Trophoblast cell (in vitro differentiated cells and primary cell): ENCODE data around the gene ALLC.

Experiments
- DNase-seq, 2 donors: peaks; one replicate each; pipeline ENCODE4 v3.0.0-alpha.2; 2016
- H2AFZ ChIP-seq: 2 replicates; pipeline ENCODE4 v1.6.1; 2013; ENCODE audit warnings: low read length, moderate library complexity, mild to moderate bottlenecking; ENCODE audit not compliant: insufficient read depth, poor library complexity
- H2AK5ac ChIP-seq: 2 replicates; pipeline ENCODE4 v1.6.1; 2013; ENCODE audit warnings: mild to moderate bottlenecking, low read length
- H2BK120ac ChIP-seq: 2 replicates; pipeline ENCODE4 v1.6.1; 2013; ENCODE audit warnings: low read length, mild to moderate bottlenecking, moderate library complexity; ENCODE audit not compliant: insufficient read depth, poor library complexity
- H2BK12ac ChIP-seq: 2 replicates; pipeline ENCODE4 v1.6.1; 2013; ENCODE audit warnings: mild to moderate bottlenecking, low read length, moderate library complexity
- H2BK5ac ChIP-seq: 2 replicates; pipeline ENCODE4 v1.6.1; 2013; ENCODE audit warnings: low read length, low read depth, moderate library complexity, mild to moderate bottlenecking; ENCODE audit not compliant: poor library complexity
- H3K14ac ChIP-seq: 2 replicates; pipeline ENCODE4 v1.6.1; 2013; ENCODE audit warnings: mild to moderate bottlenecking, low read length
- H3K18ac ChIP-seq: 2 replicates; pipeline ENCODE4 v1.6.1; 2013; ENCODE audit warnings: mild to moderate bottlenecking, low read length
- H3K23ac ChIP-seq: 2 replicates; pipeline ENCODE4 v1.6.1; 2013; ENCODE audit warnings: low read length
- H3K27ac ChIP-seq: 2 replicates; pipeline ENCODE4 v1.5.1; 2013; ENCODE audit warnings: low read depth, mild to moderate bottlenecking, inconsistent platforms, low read length, moderate library complexity
- H3K27me3 ChIP-seq: 2 replicates; pipeline ENCODE4 v1.6.1; 2013; ENCODE audit warnings: inconsistent platforms, mild to moderate bottlenecking, low read length, moderate library complexity; ENCODE audit not compliant: insufficient read depth
- H3K36me3 ChIP-seq, 2 experiments: 1 replicate in 1 of 2; 2 replicates in 1 of 2; pipeline ENCODE4 v1.6.1; 2013; ENCODE audit warnings: low read length in 2 of 2, mild to moderate bottlenecking in 2 of 2, moderate library complexity in 1 of 2; ENCODE audit not compliant: insufficient read depth in 2 of 2, control insufficient read depth in 1 of 2
- H3K4ac ChIP-seq: 2 replicates; pipeline ENCODE4 v1.6.1; 2013; ENCODE audit warnings: low read depth, mild to moderate bottlenecking, low read length, moderate library complexity
- H3K4me1 ChIP-seq, 2 experiments: 1 replicate in 1 of 2; 2 replicates in 1 of 2; pipeline ENCODE4 v1.6.1; 2013; ENCODE audit warnings: low read length in 2 of 2, mild to moderate bottlenecking in 2 of 2, moderate library complexity in 1 of 2; ENCODE audit not compliant: insufficient read depth in 2 of 2, control insufficient read depth in 1 of 2
- H3K4me2 ChIP-seq: 2 replicates; pipeline ENCODE4 v1.6.1; 2013; ENCODE audit warnings: inconsistent platforms, mild to moderate bottlenecking, low read length, moderate library complexity
- H3K4me3 ChIP-seq: 2 replicates; pipeline ENCODE4 v1.5.1; 2013; ENCODE audit warnings: mild to moderate bottlenecking, low read depth, low read length, inconsistent platforms
- H3K79me1 ChIP-seq: one replicate; pipeline ENCODE4 v1.6.1; 2013; ENCODE audit warnings: low read length
- H3K79me2 ChIP-seq: 2 replicates; pipeline ENCODE4 v1.6.1; 2013; ENCODE audit warnings: low read length, mild to moderate bottlenecking; ENCODE audit not compliant: control insufficient read depth, insufficient read depth, poor library complexity
- H3K9ac ChIP-seq: 2 replicates; pipeline ENCODE4 v1.6.1; 2013; ENCODE audit warnings: mild to moderate bottlenecking, low read length
- H3K9me3 ChIP-seq: 2 replicates; pipeline ENCODE4 v1.6.1; 2013; ENCODE audit warnings: low read depth, mild to moderate bottlenecking, control low read depth, inconsistent platforms, low read length; ENCODE audit not compliant: insufficient read depth
- H4K12ac ChIP-seq: 2 replicates; pipeline ENCODE4 v1.6.1; 2013; ENCODE audit warnings: low read depth, mild to moderate bottlenecking, low read length, moderate library complexity
- H4K8ac ChIP-seq: 2 replicates; pipeline ENCODE4 v1.6.1; 2013; ENCODE audit warnings: low read depth, mild to moderate bottlenecking, low read length, moderate library complexity
- H4K91ac ChIP-seq: one replicate; pipeline ENCODE4 v1.6.1; 2013; ENCODE audit warnings: low read depth, mild to moderate bottlenecking, low read length, moderate library complexity
- WGBS: extraction: QIAGEN DNeasy Blood & Tissue Kit; methylation state at CpG from one replicate; pipeline ENCODE4 v1.1.7; 2013; ENCODE audit warnings: missing lambda C conversion rate; ENCODE audit not compliant: insufficient read length, insufficient coverage; ENCODE audit errors: extremely low coverage; 5-methylcytosine and 5-hydroxymethylcytosine counted together

Gene ALLC

GRCh38 chr2:3646446-3646845 is 11.6 kb upstream of the ALLC start:
- Histone ChIP-seq H2BK5ac (no peak overlapping the region), H3K9ac (no peak overlapping the region), H2BK120ac (no peak overlapping the region), H3K27ac (no peak overlapping the region), H3K18ac (no peak overlapping the region), H3K27me3 (peaks cover 1% of the 10 kb centered on the region), H3K4ac (no peak overlapping the region), H3K79me2 (no peaks in the 10 kb centered on the region), H2BK12ac (no peak overlapping the region), H4K8ac (no peak overlapping the region), H4K12ac (no peak overlapping the region), H2AK5ac (no peak overlapping the region), H3K4me2 (no peak overlapping the region), H3K4me1 (no peaks in the 10 kb centered on the region), H3K9me3 (no peaks in the 10 kb centered on the region), H3K23ac (no peak overlapping the region), H3K36me3 (no peaks in the 10 kb centered on the region), H2AFZ (no peak overlapping the region), H3K79me1 (no peaks in the 10 kb centered on the region), H3K14ac (no peak overlapping the region), H4K91ac (no peak overlapping the region), H3K4me3 (no peak overlapping the region)
- no CpG with 5 or more reads among the region's 8 CpGs for WGBS
- DNase-seq: no peak

DNA sequence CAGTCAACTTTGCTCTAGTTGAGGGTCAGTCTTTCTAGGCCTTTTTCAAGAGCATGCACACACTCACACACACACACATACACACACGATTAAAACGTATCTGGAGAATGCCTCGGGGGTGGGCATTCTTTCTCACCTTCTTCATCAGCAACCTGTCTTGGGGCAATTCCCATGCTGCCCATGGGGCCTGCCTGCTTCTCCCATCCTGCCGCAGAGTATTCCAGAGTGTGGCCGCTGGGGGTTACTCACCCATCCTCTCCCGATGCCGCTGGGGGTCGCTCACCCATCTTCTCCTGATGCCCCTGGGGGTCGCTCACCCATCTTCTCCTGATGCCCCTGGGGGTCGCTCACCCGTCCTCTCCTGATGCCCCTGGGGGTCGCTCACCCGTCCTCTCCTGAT is 10.8 kb upstream of the ALLC start:
- H3K27ac ChIP-seq: no peak overlapping the region

GRCh38 chr2:3647831-3648651 is 10.0 kb upstream of the ALLC start:
- H3K79me1 ChIP-seq: no peaks in the 10 kb centered on the region
- H3K18ac ChIP-seq: no peak overlapping the region
- H3K27ac ChIP-seq: no peak overlapping the region
- H4K12ac ChIP-seq: no peak overlapping the region
- no peaks in the 10 kb centered on the region for H3K79me2 ChIP-seq
- no CpG with 5 or more reads among the region's 14 CpGs for WGBS
- no peak for DNase-seq
- H3K9ac ChIP-seq: no peak overlapping the region
- H2AFZ ChIP-seq: no peak overlapping the region
- H3K14ac ChIP-seq: no peak overlapping the region
- H3K4me3 ChIP-seq: no peak overlapping the region
- no peaks in the 10 kb centered on the region for H3K36me3 ChIP-seq
- H3K23ac ChIP-seq: no peak overlapping the region
- H2BK120ac ChIP-seq: no peak overlapping the region
- no peak overlapping the region for H3K4ac ChIP-seq
- H2BK5ac ChIP-seq: no peak overlapping the region
- no peak overlapping the region for H4K91ac ChIP-seq
- no peaks in the 10 kb centered on the region for H3K4me1 ChIP-seq
- H4K8ac ChIP-seq: no peak overlapping the region
- H3K27me3 ChIP-seq: peaks cover 2% of the 10 kb centered on the region
- no peak overlapping the region for H3K4me2 ChIP-seq
- H2AK5ac ChIP-seq: no peak overlapping the region
- H3K9me3 ChIP-seq: peaks cover 1% of the 10 kb centered on the region
- no peak overlapping the region for H2BK12ac ChIP-seq

More for the DNA sequence above, 10.8 kb upstream of the ALLC start:
- Histone ChIP-seq H3K18ac (no peak overlapping the region), H3K4me1 (no peaks in the 10 kb centered on the region), H3K23ac (no peak overlapping the region), H3K79me1 (no peaks in the 10 kb centered on the region), H3K36me3 (no peaks in the 10 kb centered on the region), H4K91ac (no peak overlapping the region), H4K8ac (no peak overlapping the region), H3K4ac (no peak overlapping the region), H2AFZ (no peak overlapping the region), H2BK5ac (no peak overlapping the region), H2BK120ac (no peak overlapping the region), H2BK12ac (no peak overlapping the region), H4K12ac (no peak overlapping the region), H3K4me2 (no peak overlapping the region), H2AK5ac (no peak overlapping the region), H3K4me3 (no peak overlapping the region), H3K9ac (no peak overlapping the region), H3K79me2 (no peaks in the 10 kb centered on the region), H3K27me3 (peaks cover 2% of the 10 kb centered on the region), H3K9me3 (no peaks in the 10 kb centered on the region), H3K14ac (no peak overlapping the region)
- DNase-seq: no peak
- no CpG with 5 or more reads among the region's 13 CpGs for WGBS

GRCh38 chr2:3648652-3649177 is 9.3 kb upstream of the ALLC start:
- Histone ChIP-seq H3K27ac (no peak overlapping the region), H3K27me3 (peaks cover 2% of the 10 kb centered on the region), H3K4me3 (no peak overlapping the region), H3K4me2 (no peak overlapping the region), H3K36me3 (no peaks in the 10 kb centered on the region), H4K91ac (no peak overlapping the region), H4K12ac (no peak overlapping the region), H3K18ac (no peak overlapping the region), H3K14ac (no peak overlapping the region), H3K9ac (no peak overlapping the region), H2BK12ac (no peak overlapping the region), H3K9me3 (peaks cover 1% of the 10 kb centered on the region), H4K8ac (no peak overlapping the region), H3K79me2 (no peaks in the 10 kb centered on the region), H3K79me1 (no peaks in the 10 kb centered on the region), H2BK5ac (no peak overlapping the region), H3K23ac (no peak overlapping the region), H3K4ac (no peak overlapping the region), H3K4me1 (no peaks in the 10 kb centered on the region), H2AFZ (no peak overlapping the region), H2BK120ac (no peak overlapping the region), H2AK5ac (no peak overlapping the region)
- WGBS: no CpG with 5 or more reads among the region's 20 CpGs
- no peak for DNase-seq
